ENCODE measurements around the gene TCTN1. TPM values are rescaled to one million over a fixed set of nuclear protein-coding genes. Genes with fewer than 3 reads are reported as not detected.

The TCTN1 gene
- total RNA-seq (ENCODE audit: unreplicated experiment) = 24.4 TPM
- long read RNA-seq, transcript TCTN1-225 (15 exons, 2,309 nt) = major isoform, 7 of 16 reads
- long read RNA-seq, partial matches to known transcripts = 3 of 16 reads
- long read RNA-seq, other reads (novel, unspliced or antisense) = 4 of 16 reads

- H3K36me3 Mint-ChIP-seq (ENCODE audit: low read depth, unreplicated experiment) = no peaks in the 10 kb centered on the region
- H3K4me1 Mint-ChIP-seq (ENCODE audit: unreplicated experiment) = no peaks in the 10 kb centered on the region
- no peaks in the 10 kb centered on the region for H3K9me3 Mint-ChIP-seq (ENCODE audit: unreplicated experiment)
- H3K27me3 Mint-ChIP-seq (ENCODE audit: unreplicated experiment) = peaks cover 1% of the 10 kb centered on the region
- H3K27ac Mint-ChIP-seq (ENCODE audit: unreplicated experiment) = peak within 1 kb of the TSS; percentile 77
- peak within 1 kb of the TSS; percentile 88 for H3K4me3 Mint-ChIP-seq (ENCODE audit: unreplicated experiment)
- peak; percentile 96 for DNase-seq (ENCODE audit: low spot score)
- no peak for TF ChIP-seq CTCF (IDR thresholded peaks at IDR 0.05; ENCODE audit: unreplicated experiment)
These were observed at the start of gene TCTN1 for GRCh38 chr12:110613771-110614684. Gene TCTN1 (plus strand): TSS chr12:110614129. CDS start chr12:110614183, 54 bp downstream.

GRCh38 chr12:110564471-110564991, 49.4 kb upstream of the TCTN1 start:
- H3K4me1 Mint-ChIP-seq (ENCODE audit: unreplicated experiment) = peaks cover 7% of the 10 kb centered on the region
- DNase-seq (ENCODE audit: low spot score) = no peak
- H3K36me3 Mint-ChIP-seq (ENCODE audit: low read depth, unreplicated experiment) = peaks cover 3% of the 10 kb centered on the region
- H3K4me3 Mint-ChIP-seq (ENCODE audit: unreplicated experiment) = no peak overlapping the region
- H3K27me3 Mint-ChIP-seq (ENCODE audit: unreplicated experiment) = no peaks in the 10 kb centered on the region
- TF ChIP-seq CTCF (IDR thresholded peaks at IDR 0.05; ENCODE audit: unreplicated experiment) = no peak
- no peak overlapping the region for H3K27ac Mint-ChIP-seq (ENCODE audit: unreplicated experiment)
- peaks cover under 1% of the 10 kb centered on the region for H3K9me3 Mint-ChIP-seq (ENCODE audit: unreplicated experiment)

- no peak for TF ChIP-seq CTCF (IDR thresholded peaks at IDR 0.05; ENCODE audit: unreplicated experiment)
- DNase-seq (ENCODE audit: low spot score) = no peak
- no peak overlapping the region for H3K27ac Mint-ChIP-seq (ENCODE audit: unreplicated experiment)
- peaks cover 7% of the 10 kb centered on the region for H3K36me3 Mint-ChIP-seq (ENCODE audit: low read depth, unreplicated experiment)
- no peak overlapping the region for H3K4me3 Mint-ChIP-seq (ENCODE audit: unreplicated experiment)
- H3K9me3 Mint-ChIP-seq (ENCODE audit: unreplicated experiment) = peaks cover 5% of the 10 kb centered on the region
- H3K27me3 Mint-ChIP-seq (ENCODE audit: unreplicated experiment) = no peaks in the 10 kb centered on the region
- peaks cover 7% of the 10 kb centered on the region for H3K4me1 Mint-ChIP-seq (ENCODE audit: unreplicated experiment)
These were observed 47.7 kb upstream of the TCTN1 start for GRCh38 chr12:110565894-110566871.

- H3K27ac Mint-ChIP-seq (ENCODE audit: unreplicated experiment) = no peak overlapping the region
- no peak for TF ChIP-seq CTCF (IDR thresholded peaks at IDR 0.05; ENCODE audit: unreplicated experiment)
- H3K4me1 Mint-ChIP-seq (ENCODE audit: unreplicated experiment) = peaks cover 7% of the 10 kb centered on the region
- DNase-seq (ENCODE audit: low spot score) = no peak
- H3K27me3 Mint-ChIP-seq (ENCODE audit: unreplicated experiment) = no peaks in the 10 kb centered on the region
- peak overlapping the region; percentile 32 for H3K4me3 Mint-ChIP-seq (ENCODE audit: unreplicated experiment)
- H3K36me3 Mint-ChIP-seq (ENCODE audit: low read depth, unreplicated experiment) = peaks cover 14% of the 10 kb centered on the region
- peaks cover 5% of the 10 kb centered on the region for H3K9me3 Mint-ChIP-seq (ENCODE audit: unreplicated experiment)
These were observed 46.9 kb upstream of the TCTN1 start for GRCh38 chr12:110566993-110567392.

Data from endothelial cell (in vitro differentiated cells).